CD14-positive monocyte (primary cell): Measurements from ENCODE around the gene PLA2G4A. TPM values are rescaled to one million over a fixed set of nuclear protein-coding genes. Genes with fewer than 3 reads are reported as not detected.

Experiments
- DNase-seq, 3 donors: peaks; one replicate each; pipeline ENCODE4 v3.0.0-alpha.2; 2011 to 2022
- H2AFZ ChIP-seq: 2 replicates; pipeline ENCODE4 v1.6.0; 2012; ENCODE audit warnings: mild to moderate bottlenecking, low read depth, low read length, inconsistent platforms; ENCODE audit not compliant: insufficient read depth, poor library complexity, severe bottlenecking
- H3K27ac ChIP-seq, 2 donors: 1 replicate in 1 of 2; 2 replicates in 1 of 2; pipeline ENCODE4 v1.5.1; 2012 to 2013; ENCODE audit warnings: low read length in 2 of 2, control low read depth in 1 of 2, inconsistent platforms in 1 of 2, low read depth in 1 of 2, mild to moderate bottlenecking in 1 of 2
- H3K27me3 ChIP-seq, 2 donors: one replicate each; pipeline versions ENCODE4 v1.6.0 to v1.6.1; 2011 to 2013; ENCODE audit warnings: low read length in 2 of 2; ENCODE audit not compliant: control insufficient read depth in 2 of 2, insufficient read depth in 2 of 2
- H3K36me3 ChIP-seq, 2 donors: replicated peaks in 1 of 2; 1 replicate in 1 of 2; 2 replicates in 1 of 2; pipeline versions ENCODE4 v1.5.1 to v1.6.1; 2012 to 2013; ENCODE audit warnings: low read length in 2 of 2, control low read depth in 1 of 2, inconsistent platforms in 1 of 2, mild to moderate bottlenecking in 1 of 2; ENCODE audit not compliant: insufficient read depth in 2 of 2, control insufficient read depth in 1 of 2
- H3K4me1 ChIP-seq, 2 donors: 1 replicate in 1 of 2; 2 replicates in 1 of 2; pipeline versions ENCODE4 v1.5.1 to v1.6.1; 2012 to 2013; ENCODE audit warnings: low read length in 2 of 2, control low read depth in 1 of 2, inconsistent platforms in 1 of 2, mild to moderate bottlenecking in 1 of 2, moderate library complexity in 1 of 2; ENCODE audit not compliant: insufficient read depth in 2 of 2, control insufficient read depth in 1 of 2
- H3K4me2 ChIP-seq: replicated peaks from 2 replicates; pipeline ENCODE3; 2012; ENCODE audit warnings: low read length, moderate library complexity, mild to moderate bottlenecking; ENCODE audit not compliant: poor library complexity, severe bottlenecking; ENCODE audit errors: extremely low read depth
- H3K4me3 ChIP-seq, 3 experiments: fragments of 200-600 bp in 1 of 3; sonication (generic) in 1 of 3; replicated peaks in 1 of 3; 1 replicate in 2 of 3; 2 replicates in 1 of 3; pipeline ENCODE4 v1.5.1; 2011 to 2013; ENCODE audit warnings: low read length in 3 of 3, mild to moderate bottlenecking in 3 of 3, control low read depth in 2 of 3, low read depth in 2 of 3, inconsistent platforms in 1 of 3, moderate library complexity in 1 of 3
- H3K79me2 ChIP-seq: 2 replicates; pipeline ENCODE4 v1.6.0; 2012; ENCODE audit warnings: mild to moderate bottlenecking, control low read depth, inconsistent platforms, low read length, moderate library complexity; ENCODE audit not compliant: insufficient read depth
- H3K9ac ChIP-seq: 2 replicates; pipeline ENCODE4 v1.6.0; 2017; ENCODE audit warnings: low read length, mild to moderate bottlenecking; ENCODE audit not compliant: insufficient read depth, poor library complexity, severe bottlenecking
- H3K9me3 ChIP-seq, 2 donors: replicated peaks in 1 of 2; 1 replicate in 1 of 2; 2 replicates in 1 of 2; pipeline versions ENCODE4 v1.5.1 to v1.6.1; 2012 to 2013; ENCODE audit warnings: low read length in 2 of 2, control low read depth in 1 of 2; ENCODE audit not compliant: control insufficient read depth in 1 of 2, insufficient read depth in 1 of 2
- H4K20me1 ChIP-seq: 2 replicates; pipeline ENCODE4 v1.6.0; 2012; ENCODE audit warnings: mild to moderate bottlenecking, low read length, control low read depth, moderate library complexity; ENCODE audit not compliant: insufficient read depth
- H3K27ac Mint-ChIP-seq, 7 donors: one replicate each; pipeline ENCODE4 v1.8.0; 2020; ENCODE audit warnings: mild to moderate bottlenecking in 7 of 7, mixed read lengths in 7 of 7, moderate library complexity in 6 of 7, inconsistent platforms in 2 of 7
- H3K27me3 Mint-ChIP-seq, 3 donors: one replicate each; pipeline ENCODE4 v1.8.0; 2021 to 2022; ENCODE audit warnings: low read depth in 3 of 3, mild to moderate bottlenecking in 3 of 3, mixed read lengths in 3 of 3, moderate library complexity in 3 of 3, inconsistent platforms in 1 of 3
- H3K36me3 Mint-ChIP-seq, 2 donors: one replicate each; pipeline ENCODE4 v1.8.0; 2020; ENCODE audit warnings: mixed read lengths in 2 of 2, inconsistent platforms in 1 of 2, mild to moderate bottlenecking in 1 of 2
- H3K4me1 Mint-ChIP-seq: one replicate; pipeline ENCODE4 v1.8.0; 2020; ENCODE audit warnings: mild to moderate bottlenecking, mixed read lengths
- H3K4me3 Mint-ChIP-seq, 2 donors: one replicate each; pipeline ENCODE4 v1.8.0; 2020; ENCODE audit warnings: mild to moderate bottlenecking in 2 of 2, mixed read lengths in 2 of 2, moderate library complexity in 1 of 2
- H3K9me3 Mint-ChIP-seq, 7 donors: one replicate each; pipeline ENCODE4 v1.8.0; 2020 to 2022; ENCODE audit warnings: mixed read lengths in 7 of 7, mild to moderate bottlenecking in 6 of 7, moderate library complexity in 6 of 7, inconsistent platforms in 2 of 7
- WGBS: methylation state at CpG from one replicate; pipeline ENCODE4 v1.1.5; 2013; ENCODE audit warnings: missing lambda C conversion rate; ENCODE audit not compliant: insufficient coverage; 5-methylcytosine and 5-hydroxymethylcytosine counted together
- intact Hi-C, 2 donors: fragments of 100-400 bp; cut with micrococcal nuclease; formaldehyde crosslinking; loops; one replicate each; pipeline versions ENCODE4 v1.15.0 to v1.15.1; 2023
- polyA plus RNA-seq, 3 donors: library from polyadenylated mRNA; depleted of rRNA in 1 of 3; unstranded in 2 of 3; stranded (reverse) in 1 of 3; fragments of 300-500 nt in 2 of 3; fragments of >200 nt in 1 of 3; fragmentation: Illumina TruSeq in 2 of 3; gene quantifications; 1 replicate in 2 of 3; 2 replicates in 1 of 3; pipeline ENCODE4 v1.2.3, GENCODE V29; 2012 to 2021
- TF ChIP-seq, protein P1 (sequence below): fragments of 200-600 bp; IDR thresholded peaks from one replicate; pipeline ENCODE4 v1.8.0; 2022; ENCODE audit warnings: antibody characterized with exemption, mild to moderate bottlenecking

PLA2G4A gene
- polyA plus RNA-seq, 3 donors, result 1.4 to 4.5 (median 4.1) TPM

DNA sequence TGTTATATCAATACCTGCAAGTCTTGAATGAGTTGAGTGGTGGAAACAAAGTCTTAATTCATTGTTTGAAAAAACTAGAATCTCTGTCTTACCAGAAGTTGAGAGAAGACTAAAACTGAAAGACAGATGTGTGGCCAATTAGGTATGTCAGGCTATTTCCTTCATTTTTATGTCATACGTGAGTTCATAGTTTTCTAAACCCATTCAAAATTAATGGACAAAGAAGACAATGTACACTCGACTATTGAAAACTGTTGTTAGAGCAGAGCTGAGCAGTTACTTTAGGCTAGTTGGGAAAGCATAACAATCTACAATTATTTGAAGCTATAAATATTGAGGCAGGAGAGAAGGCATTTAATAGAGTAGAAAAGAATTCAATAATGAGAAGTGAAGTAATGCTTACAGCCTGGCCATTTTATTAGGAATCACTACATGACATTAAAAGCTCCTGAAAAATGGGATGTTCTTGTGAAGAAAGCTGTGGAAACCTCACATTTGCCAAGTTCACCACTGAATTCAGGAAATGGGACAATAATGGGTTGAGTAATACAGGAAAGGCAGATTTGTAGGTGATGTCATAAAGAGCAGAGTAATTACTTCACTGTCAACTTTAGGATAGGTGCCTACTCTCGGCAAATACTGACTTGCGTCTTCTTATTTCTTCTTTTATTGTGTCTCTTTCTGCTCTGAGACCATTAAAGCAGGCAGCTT, 204.4 kb downstream of the PLA2G4A start:
- H3K9me3 ChIP-seq, result peaks cover 7 to 9% of the 10 kb centered on the region in 2 donors
- Mint-ChIP-seq H3K36me3 (no peaks in the 10 kb centered on the region), H3K27me3 (no peaks in the 10 kb centered on the region), H3K27ac (no peak overlapping the region), H3K9me3 (peaks cover 6 to 17% (median 12%) of the 10 kb centered on the region in 7 donors), H3K4me3 (no peak overlapping the region), H3K4me1 (peaks cover 6% of the 10 kb centered on the region)
- H3K4me3 ChIP-seq, result no peak overlapping the region
- H3K4me1 ChIP-seq, result peaks cover 0 to 4% of the 10 kb centered on the region in 2 donors
- no peaks in the 10 kb centered on the region for H4K20me1 ChIP-seq
- H3K27me3 ChIP-seq, result no peaks in the 10 kb centered on the region
- no peak overlapping the region for H2AFZ ChIP-seq
- WGBS, result 20% methylated on average over 1 of the region's 4 CpGs
- H3K4me2 ChIP-seq, result no peak overlapping the region
- intact Hi-C loops, result no loop called here
- no peak overlapping the region for H3K9ac ChIP-seq
- no peaks in the 10 kb centered on the region for H3K36me3 ChIP-seq
- H3K79me2 ChIP-seq, result no peaks in the 10 kb centered on the region
- TF ChIP-seq, protein P1, sequence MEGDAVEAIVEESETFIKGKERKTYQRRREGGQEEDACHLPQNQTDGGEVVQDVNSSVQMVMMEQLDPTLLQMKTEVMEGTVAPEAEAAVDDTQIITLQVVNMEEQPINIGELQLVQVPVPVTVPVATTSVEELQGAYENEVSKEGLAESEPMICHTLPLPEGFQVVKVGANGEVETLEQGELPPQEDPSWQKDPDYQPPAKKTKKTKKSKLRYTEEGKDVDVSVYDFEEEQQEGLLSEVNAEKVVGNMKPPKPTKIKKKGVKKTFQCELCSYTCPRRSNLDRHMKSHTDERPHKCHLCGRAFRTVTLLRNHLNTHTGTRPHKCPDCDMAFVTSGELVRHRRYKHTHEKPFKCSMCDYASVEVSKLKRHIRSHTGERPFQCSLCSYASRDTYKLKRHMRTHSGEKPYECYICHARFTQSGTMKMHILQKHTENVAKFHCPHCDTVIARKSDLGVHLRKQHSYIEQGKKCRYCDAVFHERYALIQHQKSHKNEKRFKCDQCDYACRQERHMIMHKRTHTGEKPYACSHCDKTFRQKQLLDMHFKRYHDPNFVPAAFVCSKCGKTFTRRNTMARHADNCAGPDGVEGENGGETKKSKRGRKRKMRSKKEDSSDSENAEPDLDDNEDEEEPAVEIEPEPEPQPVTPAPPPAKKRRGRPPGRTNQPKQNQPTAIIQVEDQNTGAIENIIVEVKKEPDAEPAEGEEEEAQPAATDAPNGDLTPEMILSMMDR, result no peak
- peak in 1 of 3 donors; percentile 24 for DNase-seq
- no peak overlapping the region for H3K27ac ChIP-seq

DNA sequence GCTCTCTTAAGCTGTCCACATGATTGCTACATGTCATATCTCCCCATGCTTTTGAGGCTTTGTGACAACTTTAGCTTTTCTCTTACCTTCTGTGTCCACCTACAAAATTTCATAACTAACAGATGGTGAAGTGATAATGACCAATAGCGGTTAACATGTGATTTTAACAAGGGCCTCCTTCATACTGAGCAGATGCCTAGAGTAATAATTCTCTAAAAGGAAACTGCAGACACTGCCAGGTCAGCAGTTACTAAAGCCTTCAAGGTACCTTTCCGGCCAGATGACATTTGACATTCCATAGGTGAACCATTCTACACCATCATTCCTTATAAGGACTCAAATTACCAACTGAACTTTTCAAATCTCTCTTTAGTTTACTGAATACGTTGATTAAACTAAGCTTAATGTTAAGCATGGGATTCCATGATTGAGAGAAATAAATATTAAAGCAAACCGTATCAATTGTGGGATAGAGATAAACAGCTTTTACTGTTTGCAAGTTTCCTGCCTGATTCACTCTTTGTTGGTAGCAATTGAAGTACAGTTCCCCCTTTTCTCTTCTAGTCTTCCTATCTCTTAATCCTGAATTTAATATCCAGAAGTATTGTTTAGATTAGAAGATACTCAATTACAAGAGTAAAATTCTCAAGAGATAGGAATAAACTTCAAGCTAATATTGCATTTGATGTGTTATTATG, 205.1 kb downstream of the PLA2G4A start:
- H4K20me1 ChIP-seq, result no peaks in the 10 kb centered on the region
- no peak overlapping the region for H3K27ac ChIP-seq
- peaks cover 6% of the 10 kb centered on the region for H3K4me1 Mint-ChIP-seq
- no peaks in the 10 kb centered on the region for H3K79me2 ChIP-seq
- WGBS, result 44% methylated on average over 1 of the region's 4 CpGs
- H3K27me3 Mint-ChIP-seq, result no peaks in the 10 kb centered on the region
- peaks cover 0 to 4% of the 10 kb centered on the region in 2 donors for H3K4me1 ChIP-seq
- TF ChIP-seq, protein P1, result no peak
- peaks cover 0 to 3% of the 10 kb centered on the region in 2 donors for H3K9me3 ChIP-seq
- no peak overlapping the region for H2AFZ ChIP-seq
- H3K9me3 Mint-ChIP-seq, result peaks cover 3 to 11% (median 7%) of the 10 kb centered on the region in 7 donors
- no peaks in the 10 kb centered on the region for H3K27me3 ChIP-seq
- no peaks in the 10 kb centered on the region for H3K36me3 Mint-ChIP-seq
- intact Hi-C loops, result no loop called here
- no peak overlapping the region for H3K4me3 Mint-ChIP-seq
- H3K36me3 ChIP-seq, result no peaks in the 10 kb centered on the region
- no peak overlapping the region for H3K4me3 ChIP-seq
- no peak for DNase-seq
- no peak overlapping the region for H3K4me2 ChIP-seq
- H3K27ac Mint-ChIP-seq, result no peak overlapping the region
- H3K9ac ChIP-seq, result no peak overlapping the region
